Nephron (organoid): ENCODE data around the gene RIMS1.
A peak's percentile ranks its signal among the peaks of the same experiment; 100 is the strongest.

Experiments used
- H3K27ac Mint-ChIP-seq, 3 experiments: 2 replicates each; pipeline ENCODE4 v1.8.0; 2020; ENCODE audit warnings: mixed read lengths in 3 of 3, mild to moderate bottlenecking in 2 of 3, moderate library complexity in 1 of 3
- H3K27me3 Mint-ChIP-seq: 2 replicates; pipeline ENCODE4 v1.8.0; 2021; ENCODE audit warnings: low read depth, mild to moderate bottlenecking, moderate library complexity, mixed read lengths
- H3K36me3 Mint-ChIP-seq: 2 replicates; pipeline ENCODE4 v1.8.0; 2020; ENCODE audit warnings: low read depth, mixed read lengths
- H3K4me1 Mint-ChIP-seq: 2 replicates; pipeline ENCODE4 v1.8.0; 2020; ENCODE audit warnings: mixed read lengths
- H3K4me3 Mint-ChIP-seq, 3 experiments: 2 replicates each; pipeline ENCODE4 v1.8.0; 2020; ENCODE audit warnings: mild to moderate bottlenecking in 3 of 3, mixed read lengths in 3 of 3, moderate library complexity in 2 of 3
- H3K9me3 Mint-ChIP-seq: 2 replicates; pipeline ENCODE4 v1.8.0; 2020; ENCODE audit warnings: mixed read lengths
- CTCF ChIP-seq, 3 experiments: fragments of 200-600 bp; sonication (generic); IDR thresholded peaks; one replicate each; pipeline ENCODE4 v1.5.0; 2021; ENCODE audit warnings: antibody characterized with exemption in 3 of 3; ENCODE audit not compliant: unreplicated experiment in 3 of 3

Gene RIMS1

GRCh38 chr6:72389698-72390097 lies 503.3 kb downstream of the RIMS1 start:
- Mint-ChIP-seq H3K27me3 (no peaks in the 10 kb centered on the region), H3K4me1 (no peaks in the 10 kb centered on the region), H3K36me3 (no peaks in the 10 kb centered on the region), H3K4me3 (no peak overlapping the region), H3K9me3 (no peaks in the 10 kb centered on the region), H3K27ac (no peak overlapping the region)
- no peak for TF ChIP-seq CTCF (IDR thresholded peaks at IDR 0.05; ENCODE audit: unreplicated experiment in 3 of 3)

GRCh38 chr6:72390548-72390947 lies 504.2 kb downstream of the RIMS1 start:
- Mint-ChIP-seq H3K36me3 (no peaks in the 10 kb centered on the region), H3K27me3 (no peaks in the 10 kb centered on the region), H3K4me1 (no peaks in the 10 kb centered on the region), H3K4me3 (no peak overlapping the region), H3K9me3 (no peaks in the 10 kb centered on the region), H3K27ac (no peak overlapping the region)
- TF ChIP-seq CTCF (IDR thresholded peaks at IDR 0.05; ENCODE audit: unreplicated experiment in 3 of 3) = no peak

GRCh38 chr6:72401865-72402264 lies 515.5 kb downstream of the RIMS1 start:
- Mint-ChIP-seq H3K27ac (no peak overlapping the region), H3K4me3 (no peak overlapping the region), H3K27me3 (peaks cover 3% of the 10 kb centered on the region), H3K9me3 (no peaks in the 10 kb centered on the region), H3K4me1 (peaks cover 5% of the 10 kb centered on the region), H3K36me3 (no peaks in the 10 kb centered on the region)
- no peak for TF ChIP-seq CTCF (IDR thresholded peaks at IDR 0.05; ENCODE audit: unreplicated experiment in 3 of 3)

- peaks cover 5% of the 10 kb centered on the region for H3K4me1 Mint-ChIP-seq
- H3K36me3 Mint-ChIP-seq = no peaks in the 10 kb centered on the region
- no peak for TF ChIP-seq CTCF (IDR thresholded peaks at IDR 0.05; ENCODE audit: unreplicated experiment in 3 of 3)
- H3K9me3 Mint-ChIP-seq = no peaks in the 10 kb centered on the region
- H3K27me3 Mint-ChIP-seq = peaks cover 6% of the 10 kb centered on the region
- H3K27ac Mint-ChIP-seq = peak overlapping the region in 2 of 3 experiments; percentile 34 to 54
- no peak overlapping the region for H3K4me3 Mint-ChIP-seq
Observed at GRCh38 chr6:72403413-72403812, 517.1 kb downstream of the RIMS1 start.

- H3K27me3 Mint-ChIP-seq = peaks cover 6% of the 10 kb centered on the region
- no peaks in the 10 kb centered on the region for H3K9me3 Mint-ChIP-seq
- peaks cover 10% of the 10 kb centered on the region for H3K4me1 Mint-ChIP-seq
- H3K4me3 Mint-ChIP-seq = no peak overlapping the region
- no peaks in the 10 kb centered on the region for H3K36me3 Mint-ChIP-seq
- no peak for TF ChIP-seq CTCF (IDR thresholded peaks at IDR 0.05; ENCODE audit: unreplicated experiment in 3 of 3)
- no peak overlapping the region for H3K27ac Mint-ChIP-seq
Observed at GRCh38 chr6:72406517-72406916, 520.2 kb downstream of the RIMS1 start.

GRCh38 chr6:72410769-72411168 lies 524.4 kb downstream of the RIMS1 start:
- Mint-ChIP-seq H3K9me3 (no peaks in the 10 kb centered on the region), H3K4me3 (no peak overlapping the region), H3K36me3 (no peaks in the 10 kb centered on the region), H3K4me1 (peaks cover 5% of the 10 kb centered on the region), H3K27me3 (peaks cover 29% of the 10 kb centered on the region), H3K27ac (peak overlapping the region in 2 of 3 experiments; percentile 25 to 28)
- TF ChIP-seq CTCF (IDR thresholded peaks at IDR 0.05; ENCODE audit: unreplicated experiment in 3 of 3) = no peak
